Testis (tissue), 3 donors: ENCODE results near the gene TM7SF3. TPM values are rescaled to one million over a fixed set of nuclear protein-coding genes. Genes with fewer than 3 reads are reported as not detected.

ENCODE experiments used
- DNase-seq: peaks from one replicate; pipeline ENCODE4 v3.0.0-alpha.2; 2019
- H3K27ac ChIP-seq, 2 donors: fragments of 200-600 bp; sonication (generic); one replicate each; pipeline ENCODE4 v1.5.1; 2019
- H3K27me3 ChIP-seq: fragments of 200-600 bp; sonication (generic); one replicate; pipeline ENCODE4 v1.5.1; 2019
- H3K36me3 ChIP-seq: fragments of 200-600 bp; sonication (generic); one replicate; pipeline ENCODE4 v1.5.1; 2017; ENCODE audit warnings: low read depth; ENCODE audit errors: missing control alignments
- H3K4me1 ChIP-seq: fragments of 200-600 bp; sonication (generic); one replicate; pipeline ENCODE4 v1.5.1; 2019
- H3K4me3 ChIP-seq, 2 donors: fragments of 200-600 bp; sonication (generic); one replicate each; pipeline ENCODE4 v1.5.1; 2017 to 2019
- H3K9me3 ChIP-seq: fragments of 200-600 bp; sonication (generic); one replicate; pipeline ENCODE4 v1.5.1; 2017
- POLR2A ChIP-seq: fragments of 450-650 bp; IDR thresholded peaks from one replicate; pipeline ENCODE4 v1.6.1; 2017; ENCODE audit warnings: antibody characterized with exemption, mild to moderate bottlenecking, moderate library complexity
- WGBS, 2 donors: methylation state at CpG; one replicate each; pipeline ENCODE4 v1.1.5; 2018; 5-methylcytosine and 5-hydroxymethylcytosine counted together
- intact Hi-C: fragments of 100-400 bp; cut with DNase I; formaldehyde crosslinking; loops from one replicate; pipeline ENCODE4 v1.15.1; 2023; ENCODE audit warnings: low total_unique reads
- polyA plus RNA-seq: library from polyadenylated mRNA; stranded (reverse); fragments of 350-450 nt; fragmentation: Illumina TruSeq; extraction: RNeasy Lipid Tissue Mini Kit (QIAGEN cat#74804); gene quantifications from one replicate; pipeline ENCODE4 v1.2.3, GENCODE V29; 2014; ENCODE audit warnings: low read depth, low replicate concordance; ENCODE audit not compliant: insufficient read depth
- total RNA-seq, 2 donors: library from RNA; depleted of rRNA; stranded (reverse); fragments of >200 nt; gene quantifications; one replicate each; pipeline ENCODE4 v1.2.3, GENCODE V29; 2016
- TF ChIP-seq, protein P1 (sequence below), 3 experiments: fragments of 450-650 bp in 2 of 3; fragments of 200-600 bp in 1 of 3; sonication (generic) in 1 of 3; IDR thresholded peaks; one replicate each; pipeline ENCODE4 v1.5.1; 2016 to 2019; ENCODE audit warnings: antibody characterized with exemption in 3 of 3, mild to moderate bottlenecking in 2 of 3, moderate library complexity in 1 of 3

TM7SF3 gene
- total and polyA plus RNA-seq, 3 donors from 2014 or later = 64.4 to 73.1 (median 69.6) TPM

GRCh38 chr12:26953447-26953846, 60.7 kb downstream of the TM7SF3 start:
- no peak for DNase-seq
- Histone ChIP-seq H3K4me3 (no peak overlapping the region), H3K4me1 (no peaks in the 10 kb centered on the region), H3K36me3 (no peaks in the 10 kb centered on the region), H3K9me3 (no peaks in the 10 kb centered on the region), H3K27me3 (no peaks in the 10 kb centered on the region), H3K27ac (no peak overlapping the region)
- intact Hi-C loops = no loop called here
- WGBS, 2 donors = 45 to 52% methylated on average over 1 of the region's 1 CpG
- TF ChIP-seq, protein P1, sequence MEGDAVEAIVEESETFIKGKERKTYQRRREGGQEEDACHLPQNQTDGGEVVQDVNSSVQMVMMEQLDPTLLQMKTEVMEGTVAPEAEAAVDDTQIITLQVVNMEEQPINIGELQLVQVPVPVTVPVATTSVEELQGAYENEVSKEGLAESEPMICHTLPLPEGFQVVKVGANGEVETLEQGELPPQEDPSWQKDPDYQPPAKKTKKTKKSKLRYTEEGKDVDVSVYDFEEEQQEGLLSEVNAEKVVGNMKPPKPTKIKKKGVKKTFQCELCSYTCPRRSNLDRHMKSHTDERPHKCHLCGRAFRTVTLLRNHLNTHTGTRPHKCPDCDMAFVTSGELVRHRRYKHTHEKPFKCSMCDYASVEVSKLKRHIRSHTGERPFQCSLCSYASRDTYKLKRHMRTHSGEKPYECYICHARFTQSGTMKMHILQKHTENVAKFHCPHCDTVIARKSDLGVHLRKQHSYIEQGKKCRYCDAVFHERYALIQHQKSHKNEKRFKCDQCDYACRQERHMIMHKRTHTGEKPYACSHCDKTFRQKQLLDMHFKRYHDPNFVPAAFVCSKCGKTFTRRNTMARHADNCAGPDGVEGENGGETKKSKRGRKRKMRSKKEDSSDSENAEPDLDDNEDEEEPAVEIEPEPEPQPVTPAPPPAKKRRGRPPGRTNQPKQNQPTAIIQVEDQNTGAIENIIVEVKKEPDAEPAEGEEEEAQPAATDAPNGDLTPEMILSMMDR (IDR thresholded peaks at IDR 0.05) = no peak
- no peak for TF ChIP-seq POLR2A

GRCh38 chr12:26948309-26948708, 65.9 kb downstream of the TM7SF3 start:
- H3K27me3 ChIP-seq = no peaks in the 10 kb centered on the region
- intact Hi-C loops = no loop called here
- H3K4me1 ChIP-seq = peaks cover 2% of the 10 kb centered on the region
- no peak for TF ChIP-seq POLR2A
- TF ChIP-seq, protein P1 (IDR thresholded peaks at IDR 0.05) = no peak
- H3K4me3 ChIP-seq = no peak overlapping the region
- no peak overlapping the region for H3K27ac ChIP-seq
- H3K9me3 ChIP-seq = no peaks in the 10 kb centered on the region
- no peaks in the 10 kb centered on the region for H3K36me3 ChIP-seq
- WGBS, 2 donors = 84 to 86% methylated on average over 1 of the region's 1 CpG
- DNase-seq = no peak

- Histone ChIP-seq H3K4me1 (peaks cover 24% of the 10 kb centered on the region), H3K4me3 (no peak overlapping the region), H3K27ac (peak overlapping the region; percentile 8 to 99), H3K27me3 (no peaks in the 10 kb centered on the region), H3K9me3 (no peaks in the 10 kb centered on the region), H3K36me3 (no peaks in the 10 kb centered on the region)
- DNase-seq = no peak
- no peak for TF ChIP-seq POLR2A
- TF ChIP-seq, protein P1 (IDR thresholded peaks at IDR 0.05) = no peak
- intact Hi-C loops = no loop called here
- 22 to 25% methylated on average over 1 of the region's 1 CpG for WGBS, 2 donors
These were observed 73.0 kb downstream of the TM7SF3 start for GRCh38 chr12:26941215-26941594.

DNA sequence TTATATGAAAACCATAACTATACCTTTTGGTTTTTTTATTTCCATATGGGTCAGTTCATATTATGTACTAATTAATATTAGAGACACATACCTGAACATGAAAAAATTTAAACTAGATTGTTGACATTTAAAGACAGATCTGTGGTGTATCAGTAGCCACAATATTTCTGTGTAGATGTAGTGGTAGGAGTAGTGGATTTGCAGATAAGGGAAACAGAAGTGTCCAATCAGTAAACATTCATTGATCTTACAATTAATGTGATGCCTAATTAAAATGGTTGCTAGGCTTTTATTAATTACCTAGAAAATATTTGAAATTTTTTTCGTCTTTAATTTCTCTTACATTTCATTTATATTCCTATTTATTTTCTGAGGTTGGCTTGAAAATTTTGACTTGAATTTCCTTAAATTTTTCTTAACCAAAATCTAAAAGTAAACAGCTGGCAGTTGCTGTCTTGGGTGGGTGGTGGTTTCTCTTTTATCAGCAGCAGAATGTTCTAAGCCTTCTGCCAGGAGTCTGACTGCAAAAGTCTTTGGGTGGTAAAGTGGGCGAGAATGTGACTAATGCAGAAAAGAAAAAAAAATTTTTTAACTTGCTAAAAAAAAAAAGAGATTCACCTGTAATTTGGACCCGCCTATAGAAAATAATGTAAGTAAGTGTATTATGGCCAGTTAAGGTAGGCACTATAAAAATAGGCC, 73.5 kb downstream of the TM7SF3 start:
- no peaks in the 10 kb centered on the region for H3K9me3 ChIP-seq
- peak overlapping the region; percentile 8 to 99 for H3K27ac ChIP-seq
- H3K4me1 ChIP-seq = peaks cover 30% of the 10 kb centered on the region
- WGBS, 2 donors = 39 to 45% methylated on average over 3 of the region's 3 CpGs
- H3K27me3 ChIP-seq = no peaks in the 10 kb centered on the region
- TF ChIP-seq, protein P1 (IDR thresholded peaks at IDR 0.05) = no peak
- no peak for TF ChIP-seq POLR2A
- intact Hi-C loops = no loop called here
- no peaks in the 10 kb centered on the region for H3K36me3 ChIP-seq
- no peak overlapping the region for H3K4me3 ChIP-seq
- no peak for DNase-seq

GRCh38 chr12:26939953-26940352, 74.2 kb downstream of the TM7SF3 start:
- TF ChIP-seq POLR2A = no peak
- TF ChIP-seq, protein P1 (IDR thresholded peaks at IDR 0.05) = no peak
- Histone ChIP-seq H3K36me3 (no peaks in the 10 kb centered on the region), H3K4me3 (peak overlapping the region; percentile 85 to 99), H3K27ac (peak overlapping the region in 1 of 2 donors; percentile 99), H3K4me1 (peaks cover 34% of the 10 kb centered on the region), H3K27me3 (no peaks in the 10 kb centered on the region), H3K9me3 (no peaks in the 10 kb centered on the region)
- DNase-seq = no peak
- WGBS, 2 donors = 16 to 18% methylated on average over 1 of the region's 1 CpG
- intact Hi-C loops = no loop called here
